ENCODE data around the gene SPI1.

DNA sequence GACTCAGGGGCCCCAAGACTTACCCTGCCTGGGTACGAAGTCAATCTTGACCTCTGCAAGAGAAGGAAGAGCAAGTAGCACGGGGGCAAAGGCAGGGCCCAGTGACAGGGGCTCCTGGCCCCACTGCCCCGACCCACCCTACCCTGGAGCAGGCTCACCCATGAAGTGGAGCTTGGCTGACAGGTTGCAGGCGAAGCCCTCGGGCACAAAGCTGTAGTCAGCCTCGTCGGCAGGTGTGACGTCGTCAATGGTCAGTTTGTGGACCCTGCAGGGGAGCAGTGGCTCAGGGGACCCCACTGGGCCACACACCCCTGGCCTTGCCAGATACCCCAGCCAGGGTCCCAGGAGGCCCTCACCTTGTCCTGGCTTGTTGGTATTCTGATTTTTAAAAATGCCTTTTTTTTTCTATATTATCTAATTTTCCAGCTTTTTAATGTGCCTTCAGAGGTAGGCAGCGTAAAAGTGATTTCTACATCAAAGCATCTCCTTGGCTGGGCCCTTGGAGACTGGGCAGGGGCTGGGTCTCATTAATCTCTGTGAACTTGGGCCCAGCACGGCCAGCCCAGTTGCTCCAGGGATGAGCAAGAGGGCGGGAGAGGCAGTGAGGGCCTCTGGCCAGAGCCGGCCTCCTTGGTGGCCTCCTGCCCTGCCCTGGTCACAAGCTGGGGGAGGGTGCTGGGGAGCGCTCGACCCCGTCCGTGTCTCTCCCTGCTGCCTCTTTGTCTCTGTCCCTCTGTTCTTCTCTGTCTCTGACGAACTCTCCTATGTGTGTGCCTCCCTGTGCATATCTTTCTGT lies 37.2 kb downstream of the SPI1 start:
- TF ChIP-seq, protein P1, sequence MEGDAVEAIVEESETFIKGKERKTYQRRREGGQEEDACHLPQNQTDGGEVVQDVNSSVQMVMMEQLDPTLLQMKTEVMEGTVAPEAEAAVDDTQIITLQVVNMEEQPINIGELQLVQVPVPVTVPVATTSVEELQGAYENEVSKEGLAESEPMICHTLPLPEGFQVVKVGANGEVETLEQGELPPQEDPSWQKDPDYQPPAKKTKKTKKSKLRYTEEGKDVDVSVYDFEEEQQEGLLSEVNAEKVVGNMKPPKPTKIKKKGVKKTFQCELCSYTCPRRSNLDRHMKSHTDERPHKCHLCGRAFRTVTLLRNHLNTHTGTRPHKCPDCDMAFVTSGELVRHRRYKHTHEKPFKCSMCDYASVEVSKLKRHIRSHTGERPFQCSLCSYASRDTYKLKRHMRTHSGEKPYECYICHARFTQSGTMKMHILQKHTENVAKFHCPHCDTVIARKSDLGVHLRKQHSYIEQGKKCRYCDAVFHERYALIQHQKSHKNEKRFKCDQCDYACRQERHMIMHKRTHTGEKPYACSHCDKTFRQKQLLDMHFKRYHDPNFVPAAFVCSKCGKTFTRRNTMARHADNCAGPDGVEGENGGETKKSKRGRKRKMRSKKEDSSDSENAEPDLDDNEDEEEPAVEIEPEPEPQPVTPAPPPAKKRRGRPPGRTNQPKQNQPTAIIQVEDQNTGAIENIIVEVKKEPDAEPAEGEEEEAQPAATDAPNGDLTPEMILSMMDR (IDR thresholded peaks at IDR 0.05; ENCODE audit: insufficient read depth, low read length, poor library complexity, severe bottlenecking): no peak
- TF ChIP-seq EZH2phosphoT487 (conservative IDR thresholded peaks at IDR 0.05; ENCODE audit: low read length): no peak

Data from SU-DHL-6 (cell line).